Hepatocyte (in vitro differentiated cells): ENCODE results near the gene EMILIN1.

Experiments
- CTCF ChIP-seq: fragments of 200-600 bp; sonication (generic); IDR thresholded peaks from 2 replicates; pipeline ENCODE4 v1.5.1; 2016; ENCODE audit warnings: antibody characterized with exemption, mild to moderate bottlenecking; ENCODE audit not compliant: poor library complexity
- EZH2phosphoT487 ChIP-seq: fragments of 200-600 bp; sonication (generic); IDR thresholded peaks from one replicate; pipeline ENCODE4 v1.6.1; 2018; ENCODE audit warnings: antibody characterized with exemption, mild to moderate bottlenecking, low read depth, moderate library complexity; ENCODE audit not compliant: unreplicated experiment, severe bottlenecking

GRCh38 chr2:27095427-27095744, 17.0 kb downstream of the EMILIN1 start:
- no peak for TF ChIP-seq CTCF
- TF ChIP-seq EZH2phosphoT487 = no peak
